ENCODE measurements around the gene PLSCR1. TPM values are rescaled to one million over a fixed set of nuclear protein-coding genes. Genes with fewer than 3 reads are reported as not detected.

PLSCR1 gene
- total and polyA plus RNA-seq, 2 of the 4 experiments (the other 2 are of a cell fraction): 5.6 to 13.2 TPM

GRCh38 chr3:146530609-146531008, 13.8 kb downstream of the PLSCR1 start:
- ChIA-PET CTCF (interaction anchor here (0.6 kb wide), 1 partner anchor 20 kb away, joined by 3 read pairs; no protein-coding TSS in a partner anchor), POLR2A (ENCODE audit: unreplicated experiment) (no interaction called here)
- no peaks in the 10 kb centered on the region; the same call in 1 of the 2 replicates for H3K9me1 ChIP-seq (ENCODE audit: insufficient read depth, low read length)
- peaks cover 3 to 8% of the 10 kb centered on the region in 2 experiments; a peak in 1 of 4 replicates for H3K79me1 ChIP-seq (ENCODE audit: low read depth in 1 of 2, low read length in 2 of 2)
- no peak overlapping the region for H3K4ac ChIP-seq (ENCODE audit: low read depth, low read length)
- H3K36me3 ChIP-seq (ENCODE audit: control insufficient read depth, insufficient read depth, low read length): peaks cover 9% of the 10 kb centered on the region; the same call in 1 of the 2 replicates
- H3K56ac ChIP-seq (ENCODE audit: extremely low read depth, insufficient read depth, low read length): no peak overlapping the region
- no peak overlapping the region for H2AFZ ChIP-seq (replicated peaks; ENCODE audit: low read length, poor library complexity)
- no peaks in the 10 kb centered on the region for H4K20me1 ChIP-seq (ENCODE audit: insufficient read depth, low read length)
- intact Hi-C loops (cut with micrococcal nuclease): no loop called here
- no peak overlapping the region for H3K14ac ChIP-seq (replicated peaks; ENCODE audit: low read depth, low read length)
- no peak overlapping the region for H2BK5ac ChIP-seq (ENCODE audit: low read depth, low read length, poor library complexity, severe bottlenecking)
- H3K4me1 ChIP-seq (ENCODE audit: control insufficient read depth, insufficient read depth, low read length): peaks cover 2% of the 10 kb centered on the region; the same call in 1 of the 2 replicates
- TF ChIP-seq MXI1 (IDR thresholded peaks at IDR 0.05; ENCODE audit: borderline replicate concordance, low read depth, low read length) (no peak), CEBPB (IDR thresholded peaks at IDR 0.05; ENCODE audit: low read depth, low read length) (no peak), RFX5 (IDR thresholded peaks at IDR 0.05; ENCODE audit: low read depth, low read length) (no peak), MAZ (IDR thresholded peaks at IDR 0.05; ENCODE audit: borderline replicate concordance, low read depth, low read length) (no peak)
- no peak overlapping the region for H2AK5ac ChIP-seq (ENCODE audit: low read depth, low read length)
- no peak overlapping the region for H3K27ac ChIP-seq (ENCODE audit: insufficient read depth, low read length)
- no peak overlapping the region for H3K18ac ChIP-seq (ENCODE audit: low read depth, low read length)
- H3K4me2 ChIP-seq (ENCODE audit: low read depth, low read length): no peak overlapping the region
- no peaks in the 10 kb centered on the region for H3K27me3 ChIP-seq (ENCODE audit: control insufficient read depth, insufficient read depth, low read length)
- no peak overlapping the region for H3K4me3 ChIP-seq (ENCODE audit: insufficient read depth, low read depth, low read length)
- in situ Hi-C loops (cut with MboI; ENCODE audit: low sequenced_read_pairs): no loop called here
- ATAC-seq (ENCODE audit: low read depth) (no peak), DNase-seq (no peak)
- 100% methylated on average over 1 of the region's 2 CpGs; no CpG with 5 or more reads in 1 of the 2 experiments for WGBS, 2 experiments (ENCODE audit: extremely low coverage in 2 of 2, insufficient read length in 1 of 2)
- no peak overlapping the region for H4K5ac ChIP-seq (ENCODE audit: low read depth, low read length)
- H2BK120ac ChIP-seq (ENCODE audit: low read depth, low read length): no peak overlapping the region
- no peak overlapping the region for H3K23ac ChIP-seq (ENCODE audit: low read depth, low read length)
- no TSS peak for BruUV-seq (replicated peaks)
- H2BK15ac ChIP-seq (ENCODE audit: low read depth, low read length): no peak overlapping the region
- dilution Hi-C loops (cut with HindIII; ENCODE audit: low sequenced_read_pairs, unreplicated experiment): no loop called here
- H4K91ac ChIP-seq (ENCODE audit: insufficient read depth, low read depth, low read length): no peak overlapping the region
- no peak overlapping the region for H4K8ac ChIP-seq (ENCODE audit: low read depth in 2 of 2, low read length in 2 of 2)
- no peak overlapping the region for H3K9ac ChIP-seq (ENCODE audit: low read depth, low read length)
- no peaks in the 10 kb centered on the region for H3K9me3 ChIP-seq (ENCODE audit: control insufficient read depth, insufficient read depth, low read length)
- no peak overlapping the region for H2BK20ac ChIP-seq (ENCODE audit: low read depth, low read length)
- H2AK9ac ChIP-seq (replicated peaks; ENCODE audit: low read depth, low read length, poor library complexity): no peak overlapping the region

All from IMR-90 (cell line).